ENCODE data around the gene SYTL2. TPM values are rescaled to one million over a fixed set of nuclear protein-coding genes. Genes with fewer than 3 reads are reported as not detected.

The SYTL2 gene
- total RNA-seq, 1 experiment from 2014 or later: 132 TPM

DNA sequence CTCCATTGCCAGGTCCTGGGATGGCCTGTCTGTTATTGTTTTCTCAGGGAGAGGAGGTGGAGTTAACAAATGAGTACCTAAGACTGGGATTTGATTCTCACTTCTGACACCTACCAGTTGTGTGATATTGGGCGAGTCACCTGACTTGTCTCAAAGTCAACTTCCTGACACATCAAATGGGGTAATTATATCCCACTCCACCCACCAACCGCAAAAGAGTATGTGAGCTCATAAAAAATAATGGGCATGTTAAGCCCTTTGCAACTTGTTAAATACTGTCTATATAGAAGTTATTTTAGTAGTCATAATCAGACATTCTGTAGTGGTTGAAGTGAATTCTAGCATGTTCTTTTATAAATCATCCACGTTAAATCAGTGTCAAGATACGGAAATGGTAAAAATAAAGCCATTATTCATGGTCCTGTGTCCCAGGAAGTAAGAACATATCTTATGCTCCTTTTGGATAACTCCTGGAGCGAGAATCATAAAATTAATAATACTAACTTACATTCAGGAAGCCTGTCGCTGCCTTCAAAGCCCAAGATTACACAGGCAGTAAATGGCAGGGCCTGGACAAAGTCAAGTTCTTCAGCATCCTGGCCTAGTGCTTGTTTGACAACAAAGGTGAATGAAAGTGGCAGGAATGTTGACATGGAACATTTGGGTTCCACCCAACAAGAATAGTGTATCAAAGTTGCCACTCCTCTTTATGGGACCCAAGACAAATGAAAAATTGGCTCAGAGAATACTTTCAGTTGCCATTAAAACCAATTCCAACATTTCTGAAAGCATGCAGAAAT, 54.3 kb downstream of the SYTL2 start:
- BruUV-seq (replicated peaks): no TSS peak
- in situ Hi-C loops (cut with HindIII; ENCODE audit: low pct_unique_long_range_greater_than_20kb, low sequenced_read_pairs) (no loop called here), intact Hi-C loops (cut with micrococcal nuclease; ENCODE audit: unreplicated experiment) (no loop called here)
- H3K27ac ChIP-seq (ENCODE audit: low read length): no peak overlapping the region
- ChIA-PET POLR2A (no interaction called here), CTCF (interaction anchor here (0.6 kb wide), 1 partner anchor 71 kb away, joined by 4 read pairs; no protein-coding TSS in a partner anchor)
- no peak for TF ChIP-seq TCF7L2 (IDR thresholded peaks at IDR 0.05; ENCODE audit: low read depth, low read length)
- TF ChIP-seq POLR2AphosphoS5 (IDR thresholded peaks at IDR 0.05; ENCODE audit: low read depth, low read length): no peak
- TF ChIP-seq, protein P1, sequence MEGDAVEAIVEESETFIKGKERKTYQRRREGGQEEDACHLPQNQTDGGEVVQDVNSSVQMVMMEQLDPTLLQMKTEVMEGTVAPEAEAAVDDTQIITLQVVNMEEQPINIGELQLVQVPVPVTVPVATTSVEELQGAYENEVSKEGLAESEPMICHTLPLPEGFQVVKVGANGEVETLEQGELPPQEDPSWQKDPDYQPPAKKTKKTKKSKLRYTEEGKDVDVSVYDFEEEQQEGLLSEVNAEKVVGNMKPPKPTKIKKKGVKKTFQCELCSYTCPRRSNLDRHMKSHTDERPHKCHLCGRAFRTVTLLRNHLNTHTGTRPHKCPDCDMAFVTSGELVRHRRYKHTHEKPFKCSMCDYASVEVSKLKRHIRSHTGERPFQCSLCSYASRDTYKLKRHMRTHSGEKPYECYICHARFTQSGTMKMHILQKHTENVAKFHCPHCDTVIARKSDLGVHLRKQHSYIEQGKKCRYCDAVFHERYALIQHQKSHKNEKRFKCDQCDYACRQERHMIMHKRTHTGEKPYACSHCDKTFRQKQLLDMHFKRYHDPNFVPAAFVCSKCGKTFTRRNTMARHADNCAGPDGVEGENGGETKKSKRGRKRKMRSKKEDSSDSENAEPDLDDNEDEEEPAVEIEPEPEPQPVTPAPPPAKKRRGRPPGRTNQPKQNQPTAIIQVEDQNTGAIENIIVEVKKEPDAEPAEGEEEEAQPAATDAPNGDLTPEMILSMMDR (IDR thresholded peaks at IDR 0.05): no peak
- TF ChIP-seq SIN3A (IDR thresholded peaks at IDR 0.05; ENCODE audit: borderline replicate concordance, insufficient read depth, low read depth, low read length): no peak
- TF ChIP-seq, protein P2, sequence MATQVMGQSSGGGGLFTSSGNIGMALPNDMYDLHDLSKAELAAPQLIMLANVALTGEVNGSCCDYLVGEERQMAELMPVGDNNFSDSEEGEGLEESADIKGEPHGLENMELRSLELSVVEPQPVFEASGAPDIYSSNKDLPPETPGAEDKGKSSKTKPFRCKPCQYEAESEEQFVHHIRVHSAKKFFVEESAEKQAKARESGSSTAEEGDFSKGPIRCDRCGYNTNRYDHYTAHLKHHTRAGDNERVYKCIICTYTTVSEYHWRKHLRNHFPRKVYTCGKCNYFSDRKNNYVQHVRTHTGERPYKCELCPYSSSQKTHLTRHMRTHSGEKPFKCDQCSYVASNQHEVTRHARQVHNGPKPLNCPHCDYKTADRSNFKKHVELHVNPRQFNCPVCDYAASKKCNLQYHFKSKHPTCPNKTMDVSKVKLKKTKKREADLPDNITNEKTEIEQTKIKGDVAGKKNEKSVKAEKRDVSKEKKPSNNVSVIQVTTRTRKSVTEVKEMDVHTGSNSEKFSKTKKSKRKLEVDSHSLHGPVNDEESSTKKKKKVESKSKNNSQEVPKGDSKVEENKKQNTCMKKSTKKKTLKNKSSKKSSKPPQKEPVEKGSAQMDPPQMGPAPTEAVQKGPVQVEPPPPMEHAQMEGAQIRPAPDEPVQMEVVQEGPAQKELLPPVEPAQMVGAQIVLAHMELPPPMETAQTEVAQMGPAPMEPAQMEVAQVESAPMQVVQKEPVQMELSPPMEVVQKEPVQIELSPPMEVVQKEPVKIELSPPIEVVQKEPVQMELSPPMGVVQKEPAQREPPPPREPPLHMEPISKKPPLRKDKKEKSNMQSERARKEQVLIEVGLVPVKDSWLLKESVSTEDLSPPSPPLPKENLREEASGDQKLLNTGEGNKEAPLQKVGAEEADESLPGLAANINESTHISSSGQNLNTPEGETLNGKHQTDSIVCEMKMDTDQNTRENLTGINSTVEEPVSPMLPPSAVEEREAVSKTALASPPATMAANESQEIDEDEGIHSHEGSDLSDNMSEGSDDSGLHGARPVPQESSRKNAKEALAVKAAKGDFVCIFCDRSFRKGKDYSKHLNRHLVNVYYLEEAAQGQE (IDR thresholded peaks at IDR 0.05; ENCODE audit: insufficient read depth in 1 of 2, low read depth in 2 of 2, low read length in 1 of 2): no peak
- H3K36me3 ChIP-seq (ENCODE audit: control insufficient read depth, insufficient read depth, low read length): peaks cover 6% of the 10 kb centered on the region; the same call in 1 of the 2 replicates
- H3K4me3 ChIP-seq (ENCODE audit: low read depth in 2 of 2, low read length in 2 of 2): no peak overlapping the region
- H3K9me3 ChIP-seq (ENCODE audit: control insufficient read depth, insufficient read depth, low read depth, low read length): no peaks in the 10 kb centered on the region
- DNase-seq (ENCODE audit: low read depth, low spot score) (no peak), ATAC-seq (no peak)
- no peaks in the 10 kb centered on the region for H3K27me3 ChIP-seq (ENCODE audit: control insufficient read depth, insufficient read depth, low read length)
- peaks cover 15% of the 10 kb centered on the region for H3K4me1 ChIP-seq (ENCODE audit: control insufficient read depth, insufficient read depth, low read length)

DNA sequence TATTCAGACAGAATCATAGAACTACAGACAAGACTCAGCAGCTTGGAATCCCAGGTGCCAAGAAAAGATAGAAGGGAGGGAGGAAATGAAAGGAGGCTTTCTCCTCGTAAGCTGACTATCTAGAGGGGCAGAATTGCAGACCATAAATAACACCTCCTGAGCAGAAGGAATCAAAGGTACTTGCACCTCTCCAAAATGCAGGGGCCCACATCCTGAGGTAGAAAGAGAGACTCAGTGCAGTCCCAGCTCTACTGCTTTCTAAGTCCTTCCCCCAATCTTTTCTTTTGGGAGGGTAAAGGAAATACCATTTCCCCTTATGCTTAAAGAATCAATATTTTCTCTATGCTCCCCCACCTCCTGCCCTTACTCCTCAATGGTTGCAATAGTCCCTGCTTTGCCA, 55.2 kb downstream of the SYTL2 start:
- no peak for ATAC-seq
- no TSS peak for BruUV-seq (replicated peaks)
- no peak overlapping the region for H3K27ac ChIP-seq (ENCODE audit: low read length)
- CTCF ChIA-PET: no interaction called here
- H3K4me3 ChIP-seq (ENCODE audit: low read depth in 2 of 2, low read length in 2 of 2): no peak overlapping the region
- H3K4me1 ChIP-seq (ENCODE audit: control insufficient read depth, insufficient read depth, low read length): peaks cover 10% of the 10 kb centered on the region
- no peak for DNase-seq (ENCODE audit: low read depth, low spot score)
- TF ChIP-seq TCF7L2 (IDR thresholded peaks at IDR 0.05; ENCODE audit: low read depth, low read length) (no peak), SIN3A (IDR thresholded peaks at IDR 0.05; ENCODE audit: borderline replicate concordance, insufficient read depth, low read depth, low read length) (no peak), POLR2AphosphoS5 (IDR thresholded peaks at IDR 0.05; ENCODE audit: low read depth, low read length) (no peak)
- TF ChIP-seq, protein P1 (IDR thresholded peaks at IDR 0.05): no peak
- TF ChIP-seq, protein P2 (IDR thresholded peaks at IDR 0.05; ENCODE audit: insufficient read depth in 1 of 2, low read depth in 2 of 2, low read length in 1 of 2): no peak
- intact Hi-C loops (cut with micrococcal nuclease; ENCODE audit: unreplicated experiment) (no loop called here), in situ Hi-C loops (cut with HindIII; ENCODE audit: low pct_unique_long_range_greater_than_20kb, low sequenced_read_pairs) (no loop called here)
- H3K36me3 ChIP-seq (ENCODE audit: control insufficient read depth, insufficient read depth, low read length): peaks cover 6% of the 10 kb centered on the region; the same call in 1 of the 2 replicates
- H3K27me3 ChIP-seq (ENCODE audit: control insufficient read depth, insufficient read depth, low read length): no peaks in the 10 kb centered on the region
- no peaks in the 10 kb centered on the region for H3K9me3 ChIP-seq (ENCODE audit: control insufficient read depth, insufficient read depth, low read depth, low read length)
- POLR2A ChIA-PET: no interaction called here

Data from Panc1 (cell line).